K562 (cell line): ENCODE data around the gene SUFU. TPM values are rescaled to one million over a fixed set of nuclear protein-coding genes. Genes with fewer than 3 reads are reported as not detected.

ENCODE experiments used
- ATAC-seq: fragments of 200-7000 bp; cut with Tn5 transposase; 3 replicates; pipeline ENCODE4 v1.9.1; 2020; ENCODE audit warnings: moderate library complexity
- BruUV-seq: library from RNA; stranded (reverse); fragments of 400-500 nt; replicated peaks from 2 replicates; lab custom pipeline; 2021; lab: Mats Ljungman, UMichigan
- CTCF ChIA-PET: fragments of 300-600 bp; formaldehyde crosslinking; extraction: SDS; loops from one replicate; lab custom pipeline; 2021; ENCODE audit warnings: low intra/inter-chr PET ratio; lab: Yijun Ruan, JAX
- POLR2A ChIA-PET: fragments of 300-600, 350-650 bp; sonication (Branson Sonifier 250); formaldehyde crosslinking; extraction: SDS; loops from one replicate; lab custom pipeline; 2021; ENCODE audit warnings: antibody characterized with exemption, inconsistent platforms; lab: Yijun Ruan, JAX
- DNase-seq, 4 experiments: peaks; one replicate each; pipeline versions ENCODE4 v3.0.0 to v3.0.0-alpha.2; 2011 to 2018; ENCODE audit warnings: low spot score in 3 of 4, mixed read lengths in 3 of 4; ENCODE audit errors: extremely low read depth in 1 of 4
- FAIRE-seq: peaks from 2 replicates; lab custom pipeline; 2011; peaks lifted over from hg19 to GRCh38; lab: Jason Lieb, UNC
- H2AFZ ChIP-seq: 2 replicates; pipeline ENCODE4 v1.6.0; 2011; ENCODE audit warnings: low read depth, low read length, control low read depth, inconsistent platforms
- H3K27ac ChIP-seq: fragments of 200-600 bp; 3 replicates; pipeline ENCODE4 v1.8.0; 2011; ENCODE audit warnings: low read depth, mild to moderate bottlenecking, control low read depth, inconsistent platforms, low read length, moderate library complexity, mixed read lengths; ENCODE audit errors: extremely low read depth
- H3K27me3 ChIP-seq, 2 experiments: fragments of 300-600 bp in 1 of 2; 2 replicates in 1 of 2; 3 replicates in 1 of 2; pipeline versions ENCODE4 v1.6.0 to v1.8.0; 2011; ENCODE audit warnings: inconsistent platforms in 2 of 2, low read length in 2 of 2, mild to moderate bottlenecking in 1 of 2, mixed read lengths in 1 of 2, moderate library complexity in 1 of 2; ENCODE audit not compliant: control insufficient read depth in 2 of 2, insufficient read depth in 2 of 2
- H3K36me3 ChIP-seq: fragments of 300-600 bp; 3 replicates; pipeline ENCODE4 v1.8.0; 2011; ENCODE audit warnings: mild to moderate bottlenecking, low read length, inconsistent platforms; ENCODE audit not compliant: control insufficient read depth, insufficient read depth
- H3K4me1 ChIP-seq, 2 experiments: fragments of 200-600 bp in 1 of 2; replicated peaks in 1 of 2; 2 replicates in 1 of 2; 3 replicates in 1 of 2; pipeline versions ENCODE4 v1.5.1 to v1.8.0; 2011; ENCODE audit warnings: inconsistent platforms in 2 of 2, low read length in 2 of 2, mild to moderate bottlenecking in 1 of 2, mixed read lengths in 1 of 2, moderate library complexity in 1 of 2; ENCODE audit not compliant: control insufficient read depth in 2 of 2, insufficient read depth in 2 of 2
- H3K4me2 ChIP-seq: 2 replicates; pipeline ENCODE4 v1.6.1; 2011; ENCODE audit warnings: low read length, control low read depth, inconsistent platforms, mixed read lengths; ENCODE audit not compliant: insufficient read depth
- H3K4me3 ChIP-seq: fragments of 200-600 bp; sonication (generic), shearing (Covaris generic); 2 replicates; pipeline ENCODE4 v1.5.1; 2016; ENCODE audit warnings: control low read depth, inconsistent platforms
- H3K79me2 ChIP-seq: fragments of 200-600 bp; 3 replicates; pipeline ENCODE4 v1.8.0; 2011; ENCODE audit warnings: low read length, inconsistent platforms; ENCODE audit not compliant: control insufficient read depth, insufficient read depth
- H3K9ac ChIP-seq, 2 experiments: 2 replicates each; pipeline versions ENCODE4 v1.6.0 to v1.6.1; 2011; ENCODE audit warnings: low read depth in 2 of 2, low read length in 2 of 2, control low read depth in 1 of 2, inconsistent platforms in 1 of 2, mild to moderate bottlenecking in 1 of 2, mixed read lengths in 1 of 2; ENCODE audit not compliant: insufficient read depth in 1 of 2
- H3K9me1 ChIP-seq: one replicate; pipeline ENCODE4 v1.6.0; 2011; ENCODE audit warnings: inconsistent platforms, mild to moderate bottlenecking, low read length, moderate library complexity; ENCODE audit not compliant: control insufficient read depth, insufficient read depth
- H3K9me3 ChIP-seq: replicated peaks from 2 replicates; pipeline ENCODE4 v1.5.1; 2011; ENCODE audit warnings: low read depth, low read length, inconsistent platforms; ENCODE audit not compliant: control insufficient read depth, insufficient read depth
- H4K20me1 ChIP-seq: replicated peaks from 2 replicates; pipeline ENCODE4 v1.6.1; 2011; ENCODE audit warnings: low read length, inconsistent platforms, mixed read lengths; ENCODE audit not compliant: control insufficient read depth, insufficient read depth
- ARID2 ChIP-seq: fragments of 450-650 bp; IDR thresholded peaks from 2 replicates; pipeline ENCODE4 v1.6.1; 2017; ENCODE audit warnings: antibody characterized with exemption, mild to moderate bottlenecking
- ETS2 ChIP-seq: IDR thresholded peaks from 2 replicates; pipeline ENCODE4 v1.6.1; 2016; ENCODE audit warnings: borderline replicate concordance, missing genetic modification characterization, mild to moderate bottlenecking, moderate library complexity, missing compliant biosample characterization; ENCODE audit not compliant: poor library complexity, severe bottlenecking
- FOXM1 ChIP-seq, 2 experiments: fragments of 450-650 bp in 1 of 2; sonication (generic) in 1 of 2; formaldehyde crosslinking in 1 of 2; IDR thresholded peaks; 2 replicates each; pipeline versions ENCODE4 v1.6.1 to v1.9.0; 2017 to 2022; ENCODE audit warnings: low read depth in 2 of 2, mild to moderate bottlenecking in 2 of 2, missing genetic modification reagents in 1 of 2, moderate library complexity in 1 of 2
- GTF3C2 ChIP-seq: IDR thresholded peaks from 3 replicates; pipeline ENCODE4 v1.6.1; 2011; ENCODE audit warnings: borderline replicate concordance, mild to moderate bottlenecking, moderate library complexity; ENCODE audit not compliant: insufficient read length; ENCODE audit errors: extremely low read depth
- PCBP1 ChIP-seq: fragments of 200-400 bp; formaldehyde crosslinking; IDR thresholded peaks from 2 replicates; pipeline ENCODE4 v1.6.1; 2018; ENCODE audit warnings: mild to moderate bottlenecking, low read depth, low read length; ENCODE audit not compliant: poor library complexity, severe bottlenecking
- POLR2AphosphoS5 ChIP-seq: IDR thresholded peaks from 2 replicates; pipeline ENCODE4 v1.6.1; 2011; ENCODE audit warnings: mild to moderate bottlenecking, low read depth, low read length, moderate library complexity; ENCODE audit not compliant: control insufficient read depth, insufficient read depth
- ZBTB33 ChIP-seq: sonication (generic); formaldehyde crosslinking; IDR thresholded peaks from 2 replicates; pipeline ENCODE4 v1.8.1; 2023; ENCODE audit warnings: mild to moderate bottlenecking, missing genetic modification reagents
- WGBS: fragments of 100-300 bp; shearing (Covaris generic); methylation state at CpG from one replicate; pipeline ENCODE4 v1.1.6; 2016; ENCODE audit warnings: low coverage, mixed read lengths; ENCODE audit not compliant: insufficient coverage; ENCODE audit errors: missing lambda C conversion rate; 5-methylcytosine and 5-hydroxymethylcytosine counted together
- in situ Hi-C: fragments of 300-500 bp; cut with MboI; formaldehyde crosslinking; loops from 4 replicates; pipeline ENCODE4 v1.15.0; 2018; ENCODE audit warnings: inconsistent platforms, mixed read lengths
- intact Hi-C: fragments of 100-400 bp; cut with micrococcal nuclease; formaldehyde crosslinking; loops from 2 replicates; pipeline ENCODE4 v1.14.2; 2022
- polyA plus RNA-seq, 8 experiments: library from polyadenylated mRNA; depleted of rRNA in 4 of 8; stranded (reverse) in 5 of 8; unstranded in 3 of 8; fragments of >200 nt; fragmentation: Nextera tagmentation in 2 of 8; fragmentation: Illumina TruSeq in 1 of 8; extraction: Ambion mirVana in 2 of 8; extraction: Trizol in 1 of 8; gene quantifications; 2 replicates each; pipeline versions ENCODE4 v1.2.1 to v1.2.3, GENCODE V29; 2011 to 2014; ENCODE audit warnings: inconsistent platforms in 1 of 8, missing spikeins in 1 of 8
- total RNA-seq, 7 experiments: library from RNA; depleted of rRNA in 6 of 7; stranded (reverse); fragments of >200 nt in 6 of 7; fragmentation: Illumina TruSeq in 2 of 7; extraction: Trizol in 2 of 7; gene quantifications; 2 replicates each; pipeline versions ENCODE4 v1.2.1 to v1.2.3, GENCODE V29; 2011 to 2021; ENCODE audit warnings: low replicate concordance in 1 of 7

Gene SUFU
- total and polyA plus RNA-seq, 9 of the 15 experiments (the other 6 are each of a cell fraction or from before 2014, with no cell fraction given): 0.59 to 6.3 (median 0.82) TPM

- no peak overlapping the region for H3K4me2 ChIP-seq
- TF ChIP-seq ZBTB33: peak; percentile 42; the same call in 1 of the 2 replicates
- TF ChIP-seq POLR2AphosphoS5: no peak
- TF ChIP-seq GTF3C2: no peak
- TF ChIP-seq ARID2: no peak
- no peak for TF ChIP-seq PCBP1
- TF ChIP-seq FOXM1 (IDR thresholded peaks at IDR 0.05; ENCODE audit: low read depth): no peak
- TF ChIP-seq FOXM1 (CRISPR knock-in tag; IDR thresholded peaks at IDR 0.05; ENCODE audit: low read depth): no peak
- no peak for TF ChIP-seq ETS2 (tag)
- 97% methylated on average over 21 of the region's 42 CpGs for WGBS
- no peak overlapping the region for H3K4me3 ChIP-seq
- H3K9me1 ChIP-seq: no peaks in the 10 kb centered on the region
- peaks cover 54% of the 10 kb centered on the region; the same call in 2 of the 3 replicates for H3K36me3 ChIP-seq
- no peak overlapping the region for H3K9ac ChIP-seq
- CTCF ChIA-PET: no interaction called here
- no peak for ATAC-seq
- no peaks in the 10 kb centered on the region for H3K9me3 ChIP-seq
- no peaks in the 10 kb centered on the region for H3K27me3 ChIP-seq
- H3K4me1 ChIP-seq: peaks cover 3 to 24% of the 10 kb centered on the region in 2 experiments; a peak in 3 of 5 replicates
- in situ Hi-C loops (no loop called here), intact Hi-C loops (no loop called here)
- peaks cover 12% of the 10 kb centered on the region for H3K79me2 ChIP-seq
- FAIRE-seq: no peak
- no peaks in the 10 kb centered on the region for H4K20me1 ChIP-seq
- no peak overlapping the region for H3K27ac ChIP-seq
- POLR2A ChIA-PET: interaction anchor here (0.6 to 7.3 kb wide), 4 partner anchors 9 to 256 kb away, joined by 3 to 60 read pairs (median 4); partner anchors contain the start of gene TRIM8
- no peak for DNase-seq
- BruUV-seq: no TSS peak
- H2AFZ ChIP-seq: no peak overlapping the region
These were observed 153.1 kb downstream of the SUFU start for GRCh38 chr10:102656791-102657371.
